MCF 10A (cell line): ENCODE results near the gene CCDC110. TPM values are rescaled to one million over a fixed set of nuclear protein-coding genes. Genes with fewer than 3 reads are reported as not detected.

Source experiments
- BruUV-seq: library from RNA; stranded (reverse); fragments of 400-500 nt; replicated peaks from 2 replicates; lab custom pipeline; 2021; lab: Mats Ljungman, UMichigan
- CTCF ChIA-PET: fragments of 300-600 bp; sonication (Branson Sonifier 250); formaldehyde crosslinking; extraction: SDS; loops from one replicate; lab custom pipeline; 2021; ENCODE audit warnings: antibody characterized with exemption, inconsistent platforms; lab: Yijun Ruan, JAX
- POLR2A ChIA-PET: fragments of 300-600, 350-650 bp; sonication (Branson Sonifier 250); formaldehyde crosslinking; extraction: SDS; loops from one replicate; lab custom pipeline; 2020; ENCODE audit warnings: antibody characterized with exemption, inconsistent platforms; lab: Yijun Ruan, JAX
- DNase-seq: peaks from one replicate; pipeline ENCODE4 v3.0.0-alpha.2; 2018; ENCODE audit not compliant: unreplicated experiment
- H3K27ac Mint-ChIP-seq: one replicate; pipeline ENCODE4 v1.8.0; 2022; ENCODE audit warnings: mild to moderate bottlenecking, low read depth, mixed read lengths; ENCODE audit not compliant: unreplicated experiment
- H3K27me3 Mint-ChIP-seq: one replicate; pipeline ENCODE4 v1.8.0; 2022; ENCODE audit warnings: mixed read lengths; ENCODE audit not compliant: insufficient read depth, unreplicated experiment
- H3K36me3 Mint-ChIP-seq: one replicate; pipeline ENCODE4 v1.8.0; 2022; ENCODE audit warnings: mild to moderate bottlenecking, moderate library complexity, mixed read lengths; ENCODE audit not compliant: insufficient read depth, unreplicated experiment
- H3K4me1 Mint-ChIP-seq: one replicate; pipeline ENCODE4 v1.8.0; 2022; ENCODE audit warnings: mixed read lengths; ENCODE audit not compliant: insufficient read depth, unreplicated experiment
- H3K4me3 Mint-ChIP-seq: one replicate; pipeline ENCODE4 v1.8.0; 2022; ENCODE audit warnings: mild to moderate bottlenecking, moderate library complexity, mixed read lengths; ENCODE audit not compliant: unreplicated experiment
- H3K9me3 Mint-ChIP-seq: one replicate; pipeline ENCODE4 v1.8.0; 2022; ENCODE audit warnings: mixed read lengths; ENCODE audit not compliant: unreplicated experiment
- CTCF ChIP-seq: fragments of 200-600 bp; IDR thresholded peaks from one replicate; pipeline ENCODE4 v1.8.0; 2022; ENCODE audit warnings: antibody characterized with exemption, mild to moderate bottlenecking; ENCODE audit not compliant: unreplicated experiment
- intact Hi-C: fragments of 100-400 bp; cut with micrococcal nuclease; formaldehyde crosslinking; loops from 2 replicates; pipeline ENCODE4 v1.14.1; 2022
- total RNA-seq: library from RNA; stranded (reverse); gene quantifications from 2 replicates; pipeline ENCODE4 v1.2.3, GENCODE V29; 2022

CCDC110 gene
- total RNA-seq, 1 experiment from 2014 or later, result not detected

- POLR2A ChIA-PET, result no interaction called here
- Mint-ChIP-seq H3K27ac (no peak overlapping the region), H3K9me3 (no peaks in the 10 kb centered on the region), H3K4me1 (no peaks in the 10 kb centered on the region), H3K27me3 (peaks cover 15% of the 10 kb centered on the region), H3K36me3 (no peaks in the 10 kb centered on the region), H3K4me3 (no peak overlapping the region)
- CTCF ChIA-PET, result interaction anchor here (0.9 kb wide), 1 partner anchor 141 kb away, joined by 4 read pairs; no protein-coding TSS in a partner anchor
- TF ChIP-seq CTCF, result no peak
- no peak for DNase-seq
- intact Hi-C loops, result no loop called here
- BruUV-seq, result no TSS peak
Measured at GRCh38 chr4:185457136-185457535, 14.4 kb downstream of the CCDC110 start.

- Mint-ChIP-seq H3K27ac (no peak overlapping the region), H3K9me3 (no peaks in the 10 kb centered on the region), H3K36me3 (no peaks in the 10 kb centered on the region), H3K27me3 (peaks cover 15% of the 10 kb centered on the region), H3K4me1 (no peaks in the 10 kb centered on the region), H3K4me3 (no peak overlapping the region)
- no TSS peak for BruUV-seq
- no peak for TF ChIP-seq CTCF
- intact Hi-C loops, result no loop called here
- CTCF ChIA-PET, result no interaction called here
- no peak for DNase-seq
- POLR2A ChIA-PET, result no interaction called here
Measured at GRCh38 chr4:185456131-185456530, 15.4 kb downstream of the CCDC110 start.

GRCh38 chr4:185445209-185445608 is 26.3 kb downstream of the CCDC110 start:
- H3K27me3 Mint-ChIP-seq, result no peaks in the 10 kb centered on the region
- peaks cover 6% of the 10 kb centered on the region for H3K36me3 Mint-ChIP-seq
- ChIA-PET CTCF (interaction anchor here (0.5 kb wide), 1 partner anchor 18 kb away, joined by 4 read pairs; no protein-coding TSS in a partner anchor), POLR2A (no interaction called here)
- DNase-seq, result no peak
- no TSS peak for BruUV-seq
- no peaks in the 10 kb centered on the region for H3K4me1 Mint-ChIP-seq
- no peaks in the 10 kb centered on the region for H3K9me3 Mint-ChIP-seq
- no peak overlapping the region for H3K27ac Mint-ChIP-seq
- TF ChIP-seq CTCF, result no peak
- intact Hi-C loops, result no loop called here
- no peak overlapping the region for H3K4me3 Mint-ChIP-seq

GRCh38 chr4:185441479-185441878 is 30.1 kb downstream of the CCDC110 start:
- DNase-seq, result no peak
- Mint-ChIP-seq H3K27me3 (no peaks in the 10 kb centered on the region), H3K27ac (no peak overlapping the region), H3K9me3 (no peaks in the 10 kb centered on the region), H3K4me3 (no peak overlapping the region), H3K4me1 (no peaks in the 10 kb centered on the region), H3K36me3 (peaks cover 6% of the 10 kb centered on the region)
- no peak for TF ChIP-seq CTCF
- CTCF ChIA-PET, result no interaction called here
- no TSS peak for BruUV-seq
- intact Hi-C loops, result no loop called here
- POLR2A ChIA-PET, result interaction anchor here (0.5 kb wide), 1 partner anchor 10 kb away, joined by 3 read pairs; no protein-coding TSS in a partner anchor
